Dedifferentiated amniotic fluid mesenchymal stem cell (primary cell): ENCODE results near the gene ITGAL.
"Not testable (repeated sequence)": the region's sequence is repeated elsewhere in the genome, so short reads cannot be mapped to it uniquely, and the experiment has no call there.

ENCODE experiments used
- DNase-seq: peaks from one replicate; pipeline ENCODE4 v3.0.0-alpha.2; 2016; ENCODE audit errors: extremely low spot score

ITGAL gene

DNA sequence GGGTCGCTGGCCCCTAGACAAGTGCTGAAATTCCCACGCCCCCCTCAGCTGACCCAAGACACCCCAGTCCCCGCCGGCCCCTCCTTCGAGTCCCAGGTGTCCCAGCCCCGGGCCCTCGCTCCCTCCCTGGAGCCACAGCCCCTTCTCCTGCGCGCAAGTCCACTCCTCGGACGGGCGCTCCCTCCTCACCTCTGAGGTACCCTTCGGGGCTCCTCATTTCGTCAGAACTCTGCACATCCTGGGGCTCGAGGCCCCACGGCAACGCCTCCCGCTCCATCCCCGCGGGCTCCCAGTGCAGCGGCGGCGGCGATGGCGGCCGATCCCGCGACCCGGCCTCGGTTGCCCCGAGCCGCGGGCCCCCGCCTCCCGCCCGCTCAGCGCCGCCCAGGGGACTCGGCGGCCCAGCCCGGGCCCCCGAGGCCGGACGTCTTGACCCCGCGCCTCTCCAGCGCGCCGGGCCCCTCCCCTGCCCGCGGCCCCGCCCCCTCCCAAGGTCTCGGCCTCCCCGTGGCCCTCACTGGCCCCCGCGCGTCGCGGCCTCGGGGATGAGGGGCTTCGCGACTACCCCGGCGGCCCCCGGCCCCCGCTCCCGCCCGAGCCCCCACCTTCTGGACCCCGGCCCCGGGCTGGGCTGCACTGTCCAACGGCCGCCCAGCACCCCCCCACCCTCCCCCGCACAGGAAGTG lies 53.7 kb downstream of the ITGAL start, which contains the start of gene ZNF768:
Gene ZNF768 (minus strand): TSS at position 430 of the 686 bp plus-strand sequence. CDS start 153 bp downstream, at position 277.
- DNase-seq = no peak

- peak; percentile 95 for DNase-seq
Observed at GRCh38 chr16:30526823-30527634, 54.5 kb downstream of the ITGAL start.

GRCh38 chr16:30527635-30528178 lies 55.2 kb downstream of the ITGAL start:
- DNase-seq = no peak

GRCh38 chr16:30528799-30529457 lies 56.4 kb downstream of the ITGAL start:
- no peak for DNase-seq

GRCh38 chr16:30530163-30531037 lies 57.9 kb downstream of the ITGAL start:
- no peak for DNase-seq

GRCh38 chr16:30532285-30533145 lies 60.0 kb downstream of the ITGAL start:
- DNase-seq = no peak

DNA sequence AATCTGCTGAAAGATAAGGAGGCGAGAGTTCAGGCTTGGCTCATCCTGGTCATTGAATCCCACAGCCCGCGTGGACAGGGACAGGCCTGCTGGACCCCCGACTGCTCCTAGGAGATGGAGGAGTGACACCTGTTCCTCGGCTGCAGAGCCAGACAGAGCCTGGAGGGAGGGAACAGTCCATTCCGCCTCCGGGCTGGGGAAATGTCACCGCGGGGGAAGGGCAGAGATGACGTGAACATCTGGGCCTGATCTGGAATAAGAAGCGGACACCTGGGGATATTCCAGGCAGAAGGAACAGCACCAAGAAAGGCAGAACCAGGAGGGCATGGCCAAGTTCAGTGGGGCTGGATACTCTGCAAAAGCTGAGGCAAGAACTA lies 60.6 kb downstream of the ITGAL start:
- no peak for DNase-seq

- no peak for DNase-seq
Observed at GRCh38 chr16:30533748-30534367, 61.3 kb downstream of the ITGAL start.

GRCh38 chr16:30534368-30535105 lies 62.0 kb downstream of the ITGAL start, which contains the start of gene ZNF747:
TSS of gene ZNF747 (minus strand) at chr16:30534858. CDS start at chr16:30534679, 179 bp downstream.
- DNase-seq = peak; percentile 43

DNA sequence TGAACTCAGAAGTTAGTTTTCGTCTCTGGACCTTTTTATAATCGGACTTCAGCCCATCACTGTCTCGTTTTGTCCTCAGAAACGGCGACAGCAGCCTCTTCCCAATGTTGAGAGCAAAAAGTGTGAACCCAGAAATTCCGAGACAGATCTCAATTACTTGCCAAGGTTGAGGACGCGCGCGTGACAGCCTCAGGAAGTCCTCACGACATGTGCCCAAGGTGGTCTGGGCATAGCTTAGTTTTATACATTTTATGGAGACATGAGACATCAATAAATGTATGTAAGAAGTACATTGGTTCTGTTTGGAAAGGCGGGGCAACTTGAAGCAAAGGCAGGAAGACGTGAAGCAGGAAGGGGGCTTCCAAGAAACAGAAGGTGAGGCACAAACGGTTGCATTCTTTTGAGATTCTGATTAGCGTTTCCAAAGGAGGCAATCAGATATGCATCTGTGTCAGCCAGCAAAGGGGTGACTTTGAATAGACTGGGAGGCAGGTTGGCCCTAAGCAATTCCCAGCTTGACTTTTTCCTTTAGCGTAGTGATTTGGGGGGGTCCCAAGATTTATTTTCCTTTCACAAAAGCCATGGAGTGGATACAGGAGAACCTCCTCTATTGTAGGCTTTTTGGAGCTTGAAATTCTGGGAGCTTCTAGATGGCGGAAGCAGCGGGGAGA lies 62.7 kb downstream of the ITGAL start:
- no peak for DNase-seq

DNA sequence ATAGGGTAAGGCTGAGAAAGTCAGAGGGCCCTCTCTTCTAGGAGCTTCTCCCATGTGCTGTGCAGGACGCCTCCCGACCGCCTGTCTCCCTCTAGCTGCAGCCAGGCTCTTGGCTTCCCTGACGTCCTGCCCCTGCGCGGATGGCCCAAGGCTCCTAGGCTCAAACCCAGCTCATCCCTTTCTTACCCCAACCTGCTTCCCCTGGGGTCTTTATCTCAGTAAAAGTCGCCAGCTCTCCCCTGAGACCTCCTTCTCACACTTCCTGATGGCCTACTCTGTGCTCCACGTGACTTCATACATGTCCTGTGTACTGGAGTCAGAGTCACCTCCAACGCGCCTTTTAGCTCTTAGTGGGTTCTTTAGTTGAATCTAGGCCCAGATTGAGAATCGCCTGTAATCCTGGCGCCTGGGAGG lies 63.2 kb downstream of the ITGAL start:
- no peak for DNase-seq

- DNase-seq = not testable (repeated sequence)
Observed at GRCh38 chr16:30536391-30537024, 64.0 kb downstream of the ITGAL start.

GRCh38 chr16:30539000-30539964 lies 66.7 kb downstream of the ITGAL start:
- no peak for DNase-seq

- not testable (repeated sequence) for DNase-seq
Observed at GRCh38 chr16:30539986-30540526, 67.5 kb downstream of the ITGAL start.

DNA sequence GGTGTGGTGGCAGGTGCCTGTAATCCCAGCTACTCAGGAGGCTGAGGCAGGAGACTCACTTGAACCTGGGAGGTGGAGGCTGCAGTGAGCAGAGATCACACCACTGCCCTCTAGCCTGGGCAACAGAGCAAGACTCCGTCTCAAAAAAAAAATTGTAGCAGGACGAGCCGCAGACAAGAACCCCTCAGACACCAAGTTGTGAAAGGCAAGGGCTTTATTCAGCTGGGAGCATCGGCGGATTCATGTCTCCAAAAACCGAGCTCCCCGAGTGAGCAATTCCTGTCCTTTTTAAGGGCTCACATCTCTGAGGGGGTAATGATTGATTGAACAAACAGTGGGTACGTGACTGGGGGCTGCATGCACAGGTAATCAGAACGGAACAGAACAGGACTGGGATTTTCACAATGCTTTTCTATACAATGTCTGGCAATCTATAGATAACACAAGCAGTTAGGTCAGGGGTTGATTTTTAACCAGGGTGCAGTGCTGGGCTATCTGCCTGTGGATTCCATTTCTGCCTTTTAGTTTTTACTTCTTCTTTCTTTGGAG lies 68.4 kb downstream of the ITGAL start:
- DNase-seq = not testable (repeated sequence)
